Measurements from ENCODE around the gene VPS13A.

The VPS13A gene

GRCh38 chr9:77426712-77427111 is 249.4 kb downstream of the VPS13A start:
- Mint-ChIP-seq H3K27ac (no peak overlapping the region), H3K27me3 (ENCODE audit: low read depth) (peaks cover 3% of the 10 kb centered on the region), H3K4me1 (peaks cover 9% of the 10 kb centered on the region), H3K36me3 (ENCODE audit: low read depth) (peaks cover 4% of the 10 kb centered on the region), H3K9me3 (no peaks in the 10 kb centered on the region), H3K4me3 (no peak overlapping the region)
- TF ChIP-seq CTCF (IDR thresholded peaks at IDR 0.05; ENCODE audit: unreplicated experiment in 3 of 3): no peak

GRCh38 chr9:77427256-77427927 is 250.1 kb downstream of the VPS13A start:
- peaks cover 3% of the 10 kb centered on the region for H3K27me3 Mint-ChIP-seq (ENCODE audit: low read depth)
- no peak for TF ChIP-seq CTCF (IDR thresholded peaks at IDR 0.05; ENCODE audit: unreplicated experiment in 3 of 3)
- no peaks in the 10 kb centered on the region for H3K9me3 Mint-ChIP-seq
- peaks cover 4% of the 10 kb centered on the region for H3K36me3 Mint-ChIP-seq (ENCODE audit: low read depth)
- peaks cover 9% of the 10 kb centered on the region for H3K4me1 Mint-ChIP-seq
- no peak overlapping the region for H3K4me3 Mint-ChIP-seq
- H3K27ac Mint-ChIP-seq: no peak overlapping the region

- Mint-ChIP-seq H3K27me3 (ENCODE audit: low read depth) (peaks cover 3% of the 10 kb centered on the region), H3K27ac (peak overlapping the region in 2 of 3 experiments; percentile 25 to 64), H3K36me3 (ENCODE audit: low read depth) (no peaks in the 10 kb centered on the region), H3K4me1 (peaks cover 15% of the 10 kb centered on the region), H3K9me3 (no peaks in the 10 kb centered on the region), H3K4me3 (no peak overlapping the region)
- TF ChIP-seq CTCF (IDR thresholded peaks at IDR 0.05; ENCODE audit: unreplicated experiment in 3 of 3): no peak
Observed at GRCh38 chr9:77429928-77430327, 252.6 kb downstream of the VPS13A start.

GRCh38 chr9:77432053-77432452 is 254.7 kb downstream of the VPS13A start:
- Mint-ChIP-seq H3K27ac (peak overlapping the region in 1 of 3 experiments; percentile 64), H3K9me3 (no peaks in the 10 kb centered on the region), H3K36me3 (ENCODE audit: low read depth) (no peaks in the 10 kb centered on the region), H3K4me1 (peaks cover 26% of the 10 kb centered on the region), H3K4me3 (no peak overlapping the region), H3K27me3 (ENCODE audit: low read depth) (peaks cover 3% of the 10 kb centered on the region)
- TF ChIP-seq CTCF (IDR thresholded peaks at IDR 0.05; ENCODE audit: unreplicated experiment in 3 of 3): no peak

- TF ChIP-seq CTCF (IDR thresholded peaks at IDR 0.05; ENCODE audit: unreplicated experiment in 3 of 3): peak; percentile 95 to 99 (median 97)
- H3K9me3 Mint-ChIP-seq: no peaks in the 10 kb centered on the region
- peaks cover 3% of the 10 kb centered on the region for H3K27me3 Mint-ChIP-seq (ENCODE audit: low read depth)
- H3K27ac Mint-ChIP-seq: peak overlapping the region; percentile 71 to 88 (median 78)
- peak overlapping the region in 1 of 3 experiments; percentile 1 for H3K4me3 Mint-ChIP-seq
- peaks cover 26% of the 10 kb centered on the region for H3K4me1 Mint-ChIP-seq
- H3K36me3 Mint-ChIP-seq (ENCODE audit: low read depth): no peaks in the 10 kb centered on the region
Observed at GRCh38 chr9:77433675-77434445, 256.5 kb downstream of the VPS13A start.

All from nephron (organoid).